Coronary artery (tissue), 2 donors: ENCODE data around the gene SLC22A23.

Experiments used
- DNase-seq: peaks from one replicate; pipeline ENCODE4 v3.0.0-alpha.2; 2017; ENCODE audit warnings: low spot score
- H3K27ac ChIP-seq, 2 donors: fragments of 200-600 bp; sonication (generic); one replicate each; pipeline ENCODE4 v1.5.1; 2016 to 2019
- H3K4me3 ChIP-seq: fragments of 200-600 bp; sonication (generic); 2 replicates; pipeline ENCODE4 v1.5.1; 2016; ENCODE audit warnings: mild to moderate bottlenecking, moderate library complexity
- TF ChIP-seq, protein P1 (sequence below): fragments of 200-600 bp; sonication (generic); IDR thresholded peaks from one replicate; pipeline ENCODE4 v1.5.1; 2019; ENCODE audit warnings: antibody characterized with exemption

Gene SLC22A23

DNA sequence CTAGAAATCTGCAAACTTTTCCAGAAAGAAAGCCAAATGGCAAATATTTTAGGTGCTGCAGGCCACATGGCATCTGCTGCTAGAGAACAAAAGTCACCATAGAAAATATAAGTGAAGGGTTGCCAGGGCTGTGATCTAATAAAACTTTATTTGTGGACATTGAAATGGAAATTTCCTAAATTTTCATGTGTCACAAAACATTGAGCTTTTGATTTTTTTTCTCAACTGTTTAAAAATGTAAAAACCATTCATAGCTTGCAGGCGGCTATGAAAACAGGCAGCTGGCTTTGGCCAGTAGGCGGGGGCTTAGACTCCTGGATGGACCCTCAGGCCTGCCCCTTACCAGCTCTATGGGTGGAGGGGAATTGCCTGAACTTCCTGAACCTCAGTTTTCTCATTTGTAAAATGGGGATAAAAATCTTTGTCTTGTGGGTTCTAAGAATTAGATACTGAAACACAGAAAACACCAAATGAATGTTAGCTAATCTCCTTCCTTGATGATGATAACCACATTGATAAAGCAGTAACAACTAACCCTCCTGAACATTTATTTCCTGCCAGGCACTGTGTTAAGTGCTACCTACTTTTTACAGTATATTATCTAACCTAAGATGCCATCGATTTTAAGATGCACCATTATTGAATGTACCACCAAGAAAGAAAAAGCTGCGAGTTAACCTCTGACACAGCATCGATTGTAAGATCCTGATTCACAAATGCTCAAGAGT is 85.5 kb downstream of the SLC22A23 start:
- no peak overlapping the region for H3K27ac ChIP-seq
- TF ChIP-seq, protein P1, sequence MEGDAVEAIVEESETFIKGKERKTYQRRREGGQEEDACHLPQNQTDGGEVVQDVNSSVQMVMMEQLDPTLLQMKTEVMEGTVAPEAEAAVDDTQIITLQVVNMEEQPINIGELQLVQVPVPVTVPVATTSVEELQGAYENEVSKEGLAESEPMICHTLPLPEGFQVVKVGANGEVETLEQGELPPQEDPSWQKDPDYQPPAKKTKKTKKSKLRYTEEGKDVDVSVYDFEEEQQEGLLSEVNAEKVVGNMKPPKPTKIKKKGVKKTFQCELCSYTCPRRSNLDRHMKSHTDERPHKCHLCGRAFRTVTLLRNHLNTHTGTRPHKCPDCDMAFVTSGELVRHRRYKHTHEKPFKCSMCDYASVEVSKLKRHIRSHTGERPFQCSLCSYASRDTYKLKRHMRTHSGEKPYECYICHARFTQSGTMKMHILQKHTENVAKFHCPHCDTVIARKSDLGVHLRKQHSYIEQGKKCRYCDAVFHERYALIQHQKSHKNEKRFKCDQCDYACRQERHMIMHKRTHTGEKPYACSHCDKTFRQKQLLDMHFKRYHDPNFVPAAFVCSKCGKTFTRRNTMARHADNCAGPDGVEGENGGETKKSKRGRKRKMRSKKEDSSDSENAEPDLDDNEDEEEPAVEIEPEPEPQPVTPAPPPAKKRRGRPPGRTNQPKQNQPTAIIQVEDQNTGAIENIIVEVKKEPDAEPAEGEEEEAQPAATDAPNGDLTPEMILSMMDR = no peak

DNA sequence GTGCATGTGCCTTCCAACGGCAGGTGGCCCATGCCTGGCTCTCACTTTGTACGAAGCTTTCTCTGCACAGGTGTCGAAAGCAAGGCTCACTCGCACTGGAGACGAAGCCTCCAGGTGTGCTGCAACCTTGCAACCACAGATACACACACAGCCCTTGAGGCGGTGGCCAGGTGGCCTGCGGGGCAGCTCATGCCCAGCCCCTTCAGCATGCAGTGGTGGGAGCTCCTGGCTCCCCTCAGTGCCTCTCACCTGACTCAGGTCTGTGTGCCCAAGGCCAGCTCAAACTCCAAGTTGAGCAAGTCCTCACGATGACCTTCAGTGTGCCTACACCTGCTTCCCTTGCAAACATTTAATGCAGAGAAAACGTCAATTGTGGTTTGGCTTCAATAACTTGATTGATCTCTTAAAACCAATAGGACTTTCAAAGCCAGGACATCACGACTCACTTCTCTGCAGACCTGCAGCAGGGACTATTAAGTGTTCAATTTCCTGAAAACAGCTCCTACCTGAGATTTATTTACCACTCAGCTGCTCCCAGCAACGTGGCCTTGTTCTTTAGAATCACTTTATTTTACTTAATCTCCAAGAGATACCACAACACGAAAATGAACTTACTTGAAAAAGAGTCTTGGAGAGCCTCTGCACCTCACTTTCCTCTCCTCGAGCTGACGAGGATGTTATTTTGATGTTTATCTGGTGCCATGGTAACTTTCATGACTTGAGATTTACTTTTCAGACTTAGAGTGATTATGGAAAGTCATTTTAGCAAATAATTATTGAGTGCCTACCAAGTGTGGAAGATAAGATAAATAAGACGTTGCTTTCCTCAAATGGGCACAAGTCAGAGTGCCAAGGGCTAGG is 86.3 kb downstream of the SLC22A23 start:
- no peak for DNase-seq
- H3K27ac ChIP-seq = no peak overlapping the region
- H3K4me3 ChIP-seq = no peak overlapping the region
- TF ChIP-seq, protein P1 = no peak

More for the DNA sequence above, 85.5 kb downstream of the SLC22A23 start:
- DNase-seq = no peak
- H3K4me3 ChIP-seq = no peak overlapping the region

DNA sequence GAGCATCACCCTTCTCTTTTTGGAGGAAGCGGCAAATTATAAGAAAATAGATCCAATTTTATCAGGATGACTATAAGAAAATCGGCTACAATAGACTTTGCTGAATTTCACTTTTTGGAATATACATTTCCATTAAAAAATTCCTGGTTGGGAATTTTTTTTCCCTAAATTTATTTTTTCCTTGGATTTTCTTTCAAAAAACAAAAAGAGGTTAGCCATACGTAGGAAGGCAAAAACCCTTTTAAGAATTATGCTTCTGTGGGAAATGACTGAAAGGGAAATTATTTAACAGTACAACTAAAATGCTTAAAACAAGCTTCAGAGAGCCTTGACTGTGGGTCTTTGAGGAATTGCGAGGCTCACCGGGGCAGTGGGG is 86.9 kb downstream of the SLC22A23 start:
- TF ChIP-seq, protein P1 = no peak
- H3K27ac ChIP-seq = no peak overlapping the region
- DNase-seq = no peak
- H3K4me3 ChIP-seq = no peak overlapping the region

DNA sequence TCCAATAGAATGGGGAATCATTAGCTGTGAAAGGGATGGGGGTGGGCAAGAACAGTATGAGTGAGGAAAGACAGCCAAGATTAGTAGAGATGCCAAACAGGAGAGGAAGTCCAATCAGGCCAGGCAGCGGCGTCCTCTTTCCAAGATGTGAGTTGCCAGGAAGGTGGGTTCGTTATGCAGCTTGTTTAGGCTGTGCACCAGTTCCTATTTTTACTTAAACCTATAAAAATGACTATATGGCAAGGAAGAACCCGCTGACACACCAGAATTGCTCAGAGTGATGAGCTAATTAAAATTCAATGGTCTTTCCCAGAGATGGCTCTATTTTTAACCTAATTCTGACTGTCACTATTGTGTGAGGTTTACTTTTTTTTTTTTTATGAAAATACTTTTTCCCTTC is 88.2 kb downstream of the SLC22A23 start:
- TF ChIP-seq, protein P1 = no peak
- H3K27ac ChIP-seq = no peak overlapping the region
- no peak overlapping the region for H3K4me3 ChIP-seq
- no peak for DNase-seq

DNA sequence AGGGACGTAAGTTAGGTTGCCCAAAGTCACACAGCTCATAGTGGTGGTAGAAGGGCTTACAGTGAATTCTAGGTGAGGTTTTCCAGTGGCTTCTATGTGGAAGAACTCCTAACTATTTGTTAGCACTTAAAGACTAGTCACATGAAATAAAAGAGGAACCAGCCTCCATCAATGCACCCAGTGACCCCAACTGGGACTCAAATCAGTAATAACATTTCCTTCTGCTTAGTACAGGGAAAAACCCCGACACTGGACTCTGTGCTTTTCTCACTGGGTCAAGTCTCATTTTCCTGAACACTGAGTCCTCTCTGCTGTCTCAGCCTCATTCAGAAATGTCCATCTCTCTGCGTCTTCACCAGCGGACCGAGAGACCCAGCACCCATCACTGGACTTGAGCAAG is 89.2 kb downstream of the SLC22A23 start:
- H3K27ac ChIP-seq = no peak overlapping the region

DNA sequence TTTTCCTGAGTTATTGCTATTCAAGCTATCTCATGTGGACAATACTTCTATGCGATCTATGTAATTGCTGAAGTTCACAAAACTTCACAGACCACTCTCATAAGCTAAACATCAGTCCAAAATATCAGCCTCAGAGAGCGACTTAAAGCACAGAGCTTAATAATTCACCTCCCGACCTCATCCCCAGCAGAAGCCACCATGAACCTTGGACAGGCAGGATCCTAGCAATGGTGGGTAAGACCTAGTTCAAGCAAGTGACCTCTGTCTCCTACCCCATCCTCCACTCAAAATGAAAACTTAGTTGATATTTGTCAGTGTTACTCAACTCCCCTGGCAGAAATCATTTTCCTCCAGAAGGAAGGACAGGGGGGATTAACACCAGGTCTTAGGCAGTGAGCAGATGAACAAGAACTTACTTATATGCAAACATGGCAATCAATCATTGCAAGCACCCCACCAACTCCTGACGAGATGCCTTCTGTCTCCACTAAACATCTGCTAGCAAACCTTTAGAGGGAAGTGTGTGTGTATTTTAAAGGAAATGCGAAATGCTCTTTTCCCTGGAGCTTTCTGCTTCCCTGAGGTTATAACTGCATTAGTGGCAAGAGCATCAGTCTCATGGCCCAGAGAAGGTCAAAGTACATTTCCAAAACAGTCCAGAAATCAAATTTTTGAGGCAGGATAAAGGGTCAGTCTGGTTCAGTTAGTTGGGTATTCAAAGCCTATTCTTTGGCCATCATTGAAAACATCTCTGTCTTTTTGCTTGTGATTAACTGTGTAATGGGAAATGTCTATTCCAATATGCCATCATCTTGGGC is 90.0 kb downstream of the SLC22A23 start:
- no peak overlapping the region for H3K27ac ChIP-seq
- no peak overlapping the region for H3K4me3 ChIP-seq
- DNase-seq = no peak
- TF ChIP-seq, protein P1 = no peak

More for the DNA sequence above, 89.2 kb downstream of the SLC22A23 start:
- TF ChIP-seq, protein P1 = no peak
- no peak for DNase-seq
- no peak overlapping the region for H3K4me3 ChIP-seq
